HG03442 (cell line): ENCODE results near the gene PLCXD3.

ENCODE experiments used
- ATAC-seq: cut with Tn5 transposase; IDR thresholded peaks from one replicate; pipeline ENCODE4 v1.9.1; 2021; ENCODE audit warnings: mild to moderate bottlenecking, moderate library complexity; ENCODE audit not compliant: unreplicated experiment

Gene PLCXD3

GRCh38 chr5:41510176-41510831 is at the start of gene PLCXD3:
PLCXD3 (minus strand) TSS chr5:41510601; CDS start chr5:41510526, 75 bp downstream.
- ATAC-seq, result no peak

GRCh38 chr5:41559184-41559583 is 48.8 kb upstream of the PLCXD3 start:
- no peak for ATAC-seq

GRCh38 chr5:41558295-41558694 is 47.9 kb upstream of the PLCXD3 start:
- ATAC-seq, result no peak

- ATAC-seq, result no peak
Observed at GRCh38 chr5:41547991-41548390, 37.6 kb upstream of the PLCXD3 start.

- no peak for ATAC-seq
Observed at GRCh38 chr5:41542183-41542582, 31.8 kb upstream of the PLCXD3 start.

GRCh38 chr5:41539454-41539853 is 29.1 kb upstream of the PLCXD3 start:
- no peak for ATAC-seq

- no peak for ATAC-seq
Observed at GRCh38 chr5:41537581-41537980, 27.2 kb upstream of the PLCXD3 start.

GRCh38 chr5:41532485-41532884 is 22.1 kb upstream of the PLCXD3 start:
- ATAC-seq, result no peak

GRCh38 chr5:41527201-41527779 is 16.9 kb upstream of the PLCXD3 start:
- ATAC-seq, result no peak

- ATAC-seq, result no peak
Observed at GRCh38 chr5:41526699-41527098, 16.3 kb upstream of the PLCXD3 start.

- ATAC-seq, result no peak
Observed at GRCh38 chr5:41524174-41524573, 13.8 kb upstream of the PLCXD3 start.

- no peak for ATAC-seq
Observed at GRCh38 chr5:41522193-41522786, 11.9 kb upstream of the PLCXD3 start.

GRCh38 chr5:41519801-41520200 is 9.4 kb upstream of the PLCXD3 start:
- ATAC-seq, result no peak

GRCh38 chr5:41517909-41518308 is 7.5 kb upstream of the PLCXD3 start:
- ATAC-seq, result no peak

- no peak for ATAC-seq
Observed at GRCh38 chr5:41511241-41511640, 840 bp upstream of the PLCXD3 start.

GRCh38 chr5:41509399-41510175 is 814 bp downstream of the PLCXD3 start:
- no peak for ATAC-seq

GRCh38 chr5:41508696-41509398 is 1.6 kb downstream of the PLCXD3 start:
- no peak for ATAC-seq

GRCh38 chr5:41508186-41508585 is 2.2 kb downstream of the PLCXD3 start:
- no peak for ATAC-seq

GRCh38 chr5:41507501-41507900 is 2.9 kb downstream of the PLCXD3 start:
- no peak for ATAC-seq

- no peak for ATAC-seq
Observed at GRCh38 chr5:41503860-41504259, 6.5 kb downstream of the PLCXD3 start.

GRCh38 chr5:41503310-41503709 is 7.1 kb downstream of the PLCXD3 start:
- no peak for ATAC-seq
